ENCODE measurements around the gene GALNT2.

- TF ChIP-seq, protein P1, sequence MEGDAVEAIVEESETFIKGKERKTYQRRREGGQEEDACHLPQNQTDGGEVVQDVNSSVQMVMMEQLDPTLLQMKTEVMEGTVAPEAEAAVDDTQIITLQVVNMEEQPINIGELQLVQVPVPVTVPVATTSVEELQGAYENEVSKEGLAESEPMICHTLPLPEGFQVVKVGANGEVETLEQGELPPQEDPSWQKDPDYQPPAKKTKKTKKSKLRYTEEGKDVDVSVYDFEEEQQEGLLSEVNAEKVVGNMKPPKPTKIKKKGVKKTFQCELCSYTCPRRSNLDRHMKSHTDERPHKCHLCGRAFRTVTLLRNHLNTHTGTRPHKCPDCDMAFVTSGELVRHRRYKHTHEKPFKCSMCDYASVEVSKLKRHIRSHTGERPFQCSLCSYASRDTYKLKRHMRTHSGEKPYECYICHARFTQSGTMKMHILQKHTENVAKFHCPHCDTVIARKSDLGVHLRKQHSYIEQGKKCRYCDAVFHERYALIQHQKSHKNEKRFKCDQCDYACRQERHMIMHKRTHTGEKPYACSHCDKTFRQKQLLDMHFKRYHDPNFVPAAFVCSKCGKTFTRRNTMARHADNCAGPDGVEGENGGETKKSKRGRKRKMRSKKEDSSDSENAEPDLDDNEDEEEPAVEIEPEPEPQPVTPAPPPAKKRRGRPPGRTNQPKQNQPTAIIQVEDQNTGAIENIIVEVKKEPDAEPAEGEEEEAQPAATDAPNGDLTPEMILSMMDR (IDR thresholded peaks at IDR 0.05), result no peak
- no peak for TF ChIP-seq POLR2AphosphoS5 (IDR thresholded peaks at IDR 0.05; ENCODE audit: low read depth, low read length)
- no peak for TF ChIP-seq REST (IDR thresholded peaks at IDR 0.05; ENCODE audit: insufficient read depth in 1 of 2, low read depth in 2 of 2, low read length in 1 of 2)
- no peak for TF ChIP-seq SIN3A (IDR thresholded peaks at IDR 0.05; ENCODE audit: borderline replicate concordance, insufficient read depth, low read depth, low read length)
Observed at GRCh38 chr1:230131457-230131856, 64.4 kb downstream of the GALNT2 start.
